Heart right ventricle (tissue), 16 donors: ENCODE results near the gene WDR33. TPM values are rescaled to one million over a fixed set of nuclear protein-coding genes. Genes with fewer than 3 reads are reported as not detected.

Experiments
- ATAC-seq, 8 donors: fragments of 200-7000 bp; cut with Tn5 transposase; one replicate each; pipeline ENCODE4 v1.9.1; 2020; ENCODE audit warnings: mild to moderate bottlenecking in 8 of 8, moderate library complexity in 8 of 8, moderate number of reproducible peaks in 1 of 8
- DNase-seq, 2 donors: peaks; one replicate each; pipeline ENCODE4 v3.0.0-alpha.2; 2020
- H3K27ac ChIP-seq, 10 donors: fragments of 200-600 bp; sonication (generic) in 2 of 10; one replicate each; pipeline versions ENCODE4 v1.5.0 to v1.8.0; 2020 to 2022; ENCODE audit warnings: mild to moderate bottlenecking in 3 of 10
- H3K27me3 ChIP-seq, 7 donors: fragments of 200-600 bp; one replicate each; pipeline ENCODE4 v1.8.0; 2021 to 2022; ENCODE audit warnings: mild to moderate bottlenecking in 2 of 7
- H3K36me3 ChIP-seq, 9 donors: fragments of 200-600 bp; sonication (generic) in 1 of 9; one replicate each; pipeline versions ENCODE4 v1.5.0 to v1.8.0; 2020 to 2022; ENCODE audit warnings: mild to moderate bottlenecking in 2 of 9
- H3K4me1 ChIP-seq, 9 donors: fragments of 200-600 bp; sonication (generic) in 1 of 9; one replicate each; pipeline versions ENCODE4 v1.5.0 to v1.8.0; 2020 to 2022; ENCODE audit warnings: mild to moderate bottlenecking in 4 of 9
- H3K4me3 ChIP-seq, 10 donors: fragments of 200-600 bp; sonication (generic) in 2 of 10; one replicate each; pipeline versions ENCODE4 v1.5.0 to v1.8.0; 2020 to 2022; ENCODE audit warnings: mild to moderate bottlenecking in 7 of 10, moderate library complexity in 2 of 10
- H3K9me3 ChIP-seq, 11 donors: fragments of 200-600 bp in 10 of 11; sonication (generic) in 2 of 11; one replicate each; pipeline versions ENCODE4 v1.5.0 to v1.8.0; 2013 to 2022; ENCODE audit warnings: mild to moderate bottlenecking in 2 of 11, control low read depth in 1 of 11, moderate library complexity in 1 of 11
- CTCF ChIP-seq, 9 donors: fragments of 200-600 bp; sonication (generic) in 2 of 9; IDR thresholded peaks; one replicate each; pipeline versions ENCODE4 v1.5.0 to v1.8.0; 2021 to 2022; ENCODE audit warnings: antibody characterized with exemption in 9 of 9, mild to moderate bottlenecking in 5 of 9, moderate library complexity in 1 of 9
- WGBS, 2 donors: extraction: QIAGEN DNeasy Blood & Tissue Kit; methylation state at CpG; one replicate each; pipeline ENCODE4 v1.1.7; 2013; ENCODE audit warnings: inconsistent platforms in 1 of 2; 5-methylcytosine and 5-hydroxymethylcytosine counted together
- intact Hi-C, 10 donors: fragments of 100-400 bp; cut with DNase I; formaldehyde crosslinking; loops; one replicate each; pipeline versions ENCODE4 v1.11.1 to v1.14.2; 2022
- polyA plus RNA-seq, 2 donors: library from polyadenylated mRNA; stranded (reverse); fragments of 200-250 nt; gene quantifications; one replicate each; pipeline ENCODE4 v1.2.3, GENCODE V29; 2013
- total RNA-seq, 10 donors: library from RNA; stranded (reverse); fragmentation: NEBNext Ultra II Directional in 3 of 10; extraction: Animal tissue kit (Norgen Biotek cat#: 25700) in 3 of 10; gene quantifications; one replicate each; pipeline versions ENCODE4 v1.2.1 to v1.2.4, GENCODE V29; 2021 to 2023
- donor health status: Arrhythmogenic right ventricular cardiomyopathy.
- donor health status: ischemic (EF 13 %, LVEDD 7.1; RV severe dilation, severe dysfunction).
- donor health status: healthy with polysubstance abuse.
- donor health status: DM: no; HTN: yes; CAD: no.
- donor health status: DM: no; HTN: no; CAD: no.
- donor health status: ischemic (EF 25% LVEDD 6.9; RV normal size, moderate dysfunction).
- donor health status: ischemic (EF 25% LVEDD 5.7; RV mildly dilated, moderate dysfunction).
- donor health status: healthy.
- donor health status: DM: yes; HTN: yes; CAD: no.
- donor health status: Ischemic cardiomyopathy.
- donor health status: ischemic (EF 35%, LVEDD 5.7; RV mildly dilated, moderate dysfunction).
- donor health status: nonischemic (EF 11% LVEDD 7.7; RV severe dilation, severe dysfunction).
- donor health status: DM: yes; HTN: yes; CAD: no.
- donor health status: PGD.
- donor health status: ischemic (EF 29% LVEDD 5.4; RV normal size, mild dysfunction).
- donor health status: nonischemic (EF 23%, LVEDD 6.1; RV moderate dilation, normal function).

Gene WDR33
- total and polyA plus RNA-seq, 12 donors: 10.5 to 47.6 (median 42.1) TPM

GRCh38 chr2:127737892-127738291 is 73.1 kb downstream of the WDR33 start:
- H3K4me1 ChIP-seq: peaks cover 0 to 21% (median 15%) of the 10 kb centered on the region in 9 donors
- DNase-seq (no peak), ATAC-seq (no peak)
- 66 to 78% methylated on average over 1 of the region's 1 CpG for WGBS, 2 donors
- H3K27me3 ChIP-seq: no peaks in the 10 kb centered on the region
- H3K4me3 ChIP-seq: no peak overlapping the region
- TF ChIP-seq CTCF (IDR thresholded peaks at IDR 0.05): no peak
- H3K27ac ChIP-seq: no peak overlapping the region
- peaks cover 0 to 39% (median under 1%) of the 10 kb centered on the region in 9 donors for H3K36me3 ChIP-seq
- intact Hi-C loops: no loop called here
- H3K9me3 ChIP-seq: no peaks in the 10 kb centered on the region

- no peak for ATAC-seq
- H3K36me3 ChIP-seq: peaks cover 0 to 31% (median 0%) of the 10 kb centered on the region in 9 donors
- no peaks in the 10 kb centered on the region for H3K27me3 ChIP-seq
- peak overlapping the region in 1 of 10 donors; percentile 6 for H3K27ac ChIP-seq
- TF ChIP-seq CTCF (IDR thresholded peaks at IDR 0.05): no peak
- WGBS, 2 donors: 81 to 90% methylated on average over 3 of the region's 3 CpGs
- no peak overlapping the region for H3K4me3 ChIP-seq
- no peak for DNase-seq
- no peaks in the 10 kb centered on the region for H3K9me3 ChIP-seq
- intact Hi-C loops: no loop called here
- H3K4me1 ChIP-seq: peaks cover 0 to 25% (median 17%) of the 10 kb centered on the region in 9 donors
These were observed 75.2 kb downstream of the WDR33 start for GRCh38 chr2:127735537-127736399.

GRCh38 chr2:127735044-127735443 is 75.9 kb downstream of the WDR33 start:
- ATAC-seq (no peak), DNase-seq (no peak)
- Histone ChIP-seq H3K36me3 (peaks cover 0 to 27% (median 0%) of the 10 kb centered on the region in 9 donors), H3K4me3 (no peak overlapping the region), H3K4me1 (peaks cover 0 to 25% (median 17%) of the 10 kb centered on the region in 9 donors), H3K27me3 (no peaks in the 10 kb centered on the region), H3K9me3 (no peaks in the 10 kb centered on the region), H3K27ac (peak overlapping the region in 6 of 10 donors; percentile 24 to 80 (median 75))
- WGBS, 2 donors: 80 to 86% methylated on average over 2 of the region's 2 CpGs
- TF ChIP-seq CTCF (IDR thresholded peaks at IDR 0.05): no peak
- intact Hi-C loops: no loop called here

- 25 to 31% methylated on average over 5 of the region's 5 CpGs for WGBS, 2 donors
- Histone ChIP-seq H3K36me3 (peaks cover 0 to 24% (median 0%) of the 10 kb centered on the region in 9 donors), H3K27ac (peak overlapping the region; percentile 24 to 85 (median 72)), H3K9me3 (no peaks in the 10 kb centered on the region), H3K4me1 (peaks cover 0 to 32% (median 17%) of the 10 kb centered on the region in 9 donors), H3K27me3 (no peaks in the 10 kb centered on the region), H3K4me3 (peak overlapping the region in 9 of 10 donors; percentile 8 to 45 (median 26))
- intact Hi-C loops: no loop called here
- TF ChIP-seq CTCF (IDR thresholded peaks at IDR 0.05): no peak
- DNase-seq (no peak), ATAC-seq (peak; percentile 64 to 83 (median 75))
These were observed 77.0 kb downstream of the WDR33 start for GRCh38 chr2:127733816-127734537.
